ENCODE measurements around the gene SSX2B.
"Not testable (repeated sequence)": the region's sequence is repeated elsewhere in the genome, so short reads cannot be mapped to it uniquely, and the experiment has no call there.

GRCh38 chrX:52707078-52707477 lies 44.0 kb upstream of the SSX2B start, which contains the start of gene SSX2:
- TF ChIP-seq CTCF, POLR2A (IDR thresholded peaks at IDR 0.05): not testable (repeated sequence)
